Gastroesophageal sphincter (tissue), 4 donors: ENCODE data around the gene NGB. TPM values are rescaled to one million over a fixed set of nuclear protein-coding genes. Genes with fewer than 3 reads are reported as not detected.

Experiments
- ATAC-seq: fragments of 150-250 bp; one replicate; pipeline ENCODE4 v1.9.1; 2016; ENCODE audit warnings: mild to moderate bottlenecking, moderate library complexity
- H3K27ac ChIP-seq, 4 donors: fragments of 200-600 bp; sonication (generic) in 3 of 4; 1 replicate in 3 of 4; 2 replicates in 1 of 4; pipeline ENCODE4 v1.5.1; 2016 to 2019
- H3K27me3 ChIP-seq: fragments of 200-600 bp; sonication (generic); one replicate; pipeline ENCODE4 v1.5.1; 2019
- H3K36me3 ChIP-seq, 2 donors: fragments of 200-600 bp; sonication (generic); one replicate each; pipeline ENCODE4 v1.5.1; 2019; ENCODE audit warnings: control low read depth in 1 of 2
- H3K4me1 ChIP-seq, 3 donors: fragments of 200-600 bp; sonication (generic); 1 replicate in 2 of 3; 2 replicates in 1 of 3; pipeline ENCODE4 v1.5.1; 2016 to 2019; ENCODE audit warnings: control low read depth in 2 of 3
- H3K4me3 ChIP-seq, 2 donors: fragments of 200-600 bp; sonication (generic); one replicate each; pipeline ENCODE4 v1.5.1; 2019; ENCODE audit warnings: mild to moderate bottlenecking in 1 of 2, moderate library complexity in 1 of 2
- H3K9me3 ChIP-seq, 3 donors: fragments of 200-600 bp; sonication (generic); one replicate each; pipeline ENCODE4 v1.5.1; 2017 to 2019; ENCODE audit warnings: control low read depth in 2 of 3
- CTCF ChIP-seq, 4 experiments: fragments of 200-600 bp in 2 of 4; fragments of 450-650 bp in 2 of 4; sonication (generic) in 1 of 4; IDR thresholded peaks; one replicate each; pipeline ENCODE4 v1.5.1; 2017 to 2019; ENCODE audit warnings: antibody characterized with exemption in 4 of 4, mild to moderate bottlenecking in 2 of 4, moderate library complexity in 2 of 4
- EP300 ChIP-seq: sonication (generic); formaldehyde crosslinking; IDR thresholded peaks from one replicate; pipeline ENCODE4 v1.6.1; 2017; ENCODE audit warnings: antibody characterized with exemption, mild to moderate bottlenecking
- POLR2A ChIP-seq, 2 donors: fragments of 450-650 bp; IDR thresholded peaks; one replicate each; pipeline ENCODE4 v1.6.1; 2017; ENCODE audit warnings: antibody characterized with exemption in 2 of 2, mild to moderate bottlenecking in 2 of 2, moderate library complexity in 1 of 2
- POLR2AphosphoS5 ChIP-seq: sonication (generic); formaldehyde crosslinking; IDR thresholded peaks from one replicate; pipeline ENCODE4 v1.6.1; 2017; ENCODE audit warnings: antibody characterized with exemption
- WGBS, 2 donors: methylation state at CpG; one replicate each; pipeline ENCODE4 v1.1.5; 2018; ENCODE audit warnings: low coverage in 1 of 2; 5-methylcytosine and 5-hydroxymethylcytosine counted together
- total RNA-seq, 4 donors: library from RNA; depleted of rRNA; stranded (reverse); fragments of >200 nt; gene quantifications; one replicate each; pipeline ENCODE4 v1.1.0, GENCODE V29; 2016

The NGB gene
- total RNA-seq, 4 donors from 2014 or later, result 0.27 to 2.0 (median 1.2) TPM; not detected in 1

- Histone ChIP-seq H3K27ac (no peak overlapping the region), H3K4me1 (no peaks in the 10 kb centered on the region), H3K4me3 (no peak overlapping the region), H3K27me3 (peaks cover 70% of the 10 kb centered on the region), H3K36me3 (no peaks in the 10 kb centered on the region), H3K9me3 (no peaks in the 10 kb centered on the region)
- ATAC-seq, result no peak
- TF ChIP-seq EP300 (no peak), POLR2AphosphoS5 (no peak), POLR2A (IDR thresholded peaks at IDR 0.05) (no peak), CTCF (IDR thresholded peaks at IDR 0.05) (no peak)
- 100% methylated on average over 1 of the region's 8 CpGs; no CpG with 5 or more reads in 1 of the 2 donors for WGBS, 2 donors
Observed at GRCh38 chr14:77256694-77257093, 14.3 kb downstream of the NGB start.

GRCh38 chr14:77253333-77254190, 17.4 kb downstream of the NGB start:
- H3K27me3 ChIP-seq, result peaks cover 38% of the 10 kb centered on the region
- H3K4me3 ChIP-seq, result no peak overlapping the region
- no peaks in the 10 kb centered on the region for H3K4me1 ChIP-seq
- WGBS, 2 donors, result 40 to 62% methylated on average over 1 to 10 of the region's 20 CpGs
- no peaks in the 10 kb centered on the region for H3K9me3 ChIP-seq
- no peak overlapping the region for H3K27ac ChIP-seq
- H3K36me3 ChIP-seq, result no peaks in the 10 kb centered on the region
- TF ChIP-seq POLR2A (IDR thresholded peaks at IDR 0.05) (no peak), EP300 (no peak), POLR2AphosphoS5 (no peak), CTCF (IDR thresholded peaks at IDR 0.05) (no peak)
- ATAC-seq, result no peak

- WGBS, 2 donors, result 100% methylated on average over 3 of the region's 11 CpGs; no CpG with 5 or more reads in 1 of the 2 donors
- Histone ChIP-seq H3K27ac (no peak overlapping the region), H3K36me3 (no peaks in the 10 kb centered on the region), H3K27me3 (peaks cover 21% of the 10 kb centered on the region), H3K4me3 (no peak overlapping the region), H3K9me3 (no peaks in the 10 kb centered on the region), H3K4me1 (no peaks in the 10 kb centered on the region)
- TF ChIP-seq POLR2A (IDR thresholded peaks at IDR 0.05) (no peak), EP300 (no peak), POLR2AphosphoS5 (no peak), CTCF (IDR thresholded peaks at IDR 0.05) (no peak)
- ATAC-seq, result no peak
Observed at GRCh38 chr14:77251870-77252269, 19.1 kb downstream of the NGB start.

GRCh38 chr14:77250927-77251326, 20.1 kb downstream of the NGB start:
- Histone ChIP-seq H3K36me3 (no peaks in the 10 kb centered on the region), H3K4me1 (no peaks in the 10 kb centered on the region), H3K9me3 (no peaks in the 10 kb centered on the region), H3K4me3 (no peak overlapping the region), H3K27me3 (peaks cover 17% of the 10 kb centered on the region), H3K27ac (no peak overlapping the region)
- no peak for TF ChIP-seq POLR2AphosphoS5
- ATAC-seq, result no peak
- 77 to 78% methylated on average over 6 of the region's 6 CpGs for WGBS, 2 donors

GRCh38 chr14:77249286-77249685, 21.7 kb downstream of the NGB start:
- TF ChIP-seq POLR2A (IDR thresholded peaks at IDR 0.05), result no peak
- TF ChIP-seq EP300, result no peak
- TF ChIP-seq CTCF (IDR thresholded peaks at IDR 0.05), result no peak
- TF ChIP-seq POLR2AphosphoS5, result no peak
- Histone ChIP-seq H3K27me3 (peaks cover 17% of the 10 kb centered on the region), H3K9me3 (no peaks in the 10 kb centered on the region), H3K4me3 (no peak overlapping the region), H3K4me1 (no peaks in the 10 kb centered on the region), H3K27ac (no peak overlapping the region), H3K36me3 (no peaks in the 10 kb centered on the region)
- ATAC-seq, result no peak
- WGBS, 2 donors, result no CpG with 5 or more reads among the region's 7 CpGs
